Ascending aorta (tissue), 2 donors: ENCODE measurements around the gene AKAP6. TPM values are rescaled to one million over a fixed set of nuclear protein-coding genes. Genes with fewer than 3 reads are reported as not detected.
A peak's percentile ranks its signal among the peaks of the same experiment; 100 is the strongest.

Source experiments
- DNase-seq, 2 donors: peaks; one replicate each; pipeline ENCODE4 v3.0.0-alpha.2; 2019; ENCODE audit warnings: low spot score in 2 of 2
- H3K27ac ChIP-seq, 2 donors: fragments of 200-600 bp; sonication (generic); one replicate each; pipeline ENCODE4 v1.5.1; 2016 to 2017; ENCODE audit warnings: mild to moderate bottlenecking in 1 of 2
- H3K27me3 ChIP-seq: fragments of 200-600 bp; sonication (generic); one replicate; pipeline ENCODE4 v1.5.1; 2017
- H3K36me3 ChIP-seq, 2 donors: fragments of 200-600 bp; sonication (generic); one replicate each; pipeline ENCODE4 v1.5.1; 2016
- H3K4me1 ChIP-seq, 2 donors: fragments of 200-600 bp; sonication (generic); one replicate each; pipeline ENCODE4 v1.5.1; 2016 to 2017; ENCODE audit warnings: mild to moderate bottlenecking in 1 of 2
- H3K4me3 ChIP-seq, 2 donors: fragments of 200-600 bp; sonication (generic); one replicate each; pipeline ENCODE4 v1.5.1; 2016 to 2017; ENCODE audit warnings: mild to moderate bottlenecking in 1 of 2
- H3K9me3 ChIP-seq, 2 donors: fragments of 200-600 bp; sonication (generic); one replicate each; pipeline ENCODE4 v1.5.1; 2016
- CTCF ChIP-seq, 3 experiments: fragments of 200-600 bp in 2 of 3; fragments of 450-650 bp in 1 of 3; sonication (generic) in 2 of 3; IDR thresholded peaks; one replicate each; pipeline ENCODE4 v1.5.1; 2016 to 2019; ENCODE audit warnings: antibody characterized with exemption in 3 of 3, mild to moderate bottlenecking in 1 of 3, moderate library complexity in 1 of 3
- intact Hi-C: fragments of 100-400 bp; cut with DNase I; formaldehyde crosslinking; loops from one replicate; pipeline ENCODE4 v1.15.1; 2023
- total RNA-seq: library from RNA; depleted of rRNA; stranded (reverse); fragments of >200 nt; gene quantifications from one replicate; pipeline ENCODE4 v1.1.0, GENCODE V29; 2016

AKAP6 gene
- total RNA-seq, 1 donor from 2014 or later = 21.1 TPM

GRCh38 chr14:32595497-32595896 is 266.4 kb downstream of the AKAP6 start:
- no peak overlapping the region for H3K4me3 ChIP-seq
- no peak for DNase-seq
- H3K27me3 ChIP-seq = no peaks in the 10 kb centered on the region
- intact Hi-C loops = no loop called here
- peak overlapping the region; percentile 25 to 34 for H3K27ac ChIP-seq
- peaks cover 0 to 5% of the 10 kb centered on the region in 2 donors for H3K36me3 ChIP-seq
- TF ChIP-seq CTCF (IDR thresholded peaks at IDR 0.05) = no peak
- peaks cover 0 to 14% of the 10 kb centered on the region in 2 donors for H3K4me1 ChIP-seq
- no peaks in the 10 kb centered on the region for H3K9me3 ChIP-seq

- no peak for DNase-seq
- Histone ChIP-seq H3K4me1 (peaks cover 0 to 14% of the 10 kb centered on the region in 2 donors), H3K27ac (no peak overlapping the region), H3K27me3 (no peaks in the 10 kb centered on the region), H3K9me3 (no peaks in the 10 kb centered on the region), H3K36me3 (peaks cover 0 to 5% of the 10 kb centered on the region in 2 donors), H3K4me3 (no peak overlapping the region)
- no peak for TF ChIP-seq CTCF (IDR thresholded peaks at IDR 0.05)
- intact Hi-C loops = no loop called here
Observed at GRCh38 chr14:32596390-32596789, 267.3 kb downstream of the AKAP6 start.

- H3K9me3 ChIP-seq = no peaks in the 10 kb centered on the region
- no peak for DNase-seq
- H3K36me3 ChIP-seq = peaks cover 0 to 5% of the 10 kb centered on the region in 2 donors
- intact Hi-C loops = no loop called here
- no peaks in the 10 kb centered on the region for H3K27me3 ChIP-seq
- H3K4me1 ChIP-seq = peaks cover 0 to 14% of the 10 kb centered on the region in 2 donors
- no peak overlapping the region for H3K27ac ChIP-seq
- no peak overlapping the region for H3K4me3 ChIP-seq
- TF ChIP-seq CTCF (IDR thresholded peaks at IDR 0.05) = no peak
Observed at GRCh38 chr14:32597771-32598170, 268.7 kb downstream of the AKAP6 start.

DNA sequence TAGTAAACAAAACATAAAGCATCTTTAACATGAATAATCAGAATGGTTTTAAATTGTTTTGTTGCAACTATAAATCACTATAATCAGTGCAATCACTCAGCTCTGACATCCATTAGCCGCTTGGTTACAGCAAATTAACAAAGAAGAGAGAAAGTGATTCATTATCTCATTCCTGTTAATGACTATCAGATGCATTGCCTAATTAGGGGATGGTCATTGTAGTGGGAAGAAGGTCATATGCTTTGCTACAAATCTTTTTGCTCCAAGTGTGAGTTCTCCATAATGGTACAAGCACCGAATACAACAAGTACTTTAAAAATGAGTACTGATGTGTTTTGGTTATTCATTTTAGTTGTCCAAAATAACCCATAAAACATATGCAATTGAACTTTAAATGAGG is 272.0 kb downstream of the AKAP6 start:
- Histone ChIP-seq H3K36me3 (peaks cover 0 to 5% of the 10 kb centered on the region in 2 donors), H3K9me3 (no peaks in the 10 kb centered on the region), H3K27ac (no peak overlapping the region), H3K4me1 (no peaks in the 10 kb centered on the region), H3K4me3 (no peak overlapping the region), H3K27me3 (no peaks in the 10 kb centered on the region)
- intact Hi-C loops = no loop called here
- no peak for TF ChIP-seq CTCF (IDR thresholded peaks at IDR 0.05)
- no peak for DNase-seq

DNA sequence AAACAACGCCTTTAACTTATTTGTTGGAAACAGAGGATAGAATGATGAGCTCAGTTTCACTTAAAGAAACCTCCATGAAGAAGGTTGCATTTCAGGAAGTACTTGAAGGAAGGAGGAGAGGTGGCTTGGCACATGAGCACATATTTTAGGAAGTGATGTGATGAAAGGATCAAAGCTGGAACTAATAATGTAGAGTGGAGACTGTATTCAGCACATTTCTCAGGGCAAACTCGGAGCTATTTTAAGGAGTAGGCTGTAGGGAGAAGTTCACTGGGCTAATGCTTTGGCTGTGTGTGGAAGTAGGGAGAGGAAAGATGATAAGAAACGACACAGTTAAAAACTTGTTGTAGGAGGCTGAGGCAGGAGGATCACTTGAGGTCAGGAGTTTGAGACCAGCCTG is 272.8 kb downstream of the AKAP6 start:
- no peak for DNase-seq
- intact Hi-C loops = no loop called here
- peaks cover 0 to 5% of the 10 kb centered on the region in 2 donors for H3K36me3 ChIP-seq

More for the DNA sequence above, 272.8 kb downstream of the AKAP6 start:
- Histone ChIP-seq H3K9me3 (no peaks in the 10 kb centered on the region), H3K27me3 (no peaks in the 10 kb centered on the region), H3K4me3 (no peak overlapping the region), H3K27ac (no peak overlapping the region), H3K4me1 (no peaks in the 10 kb centered on the region)
- no peak for TF ChIP-seq CTCF (IDR thresholded peaks at IDR 0.05)
